Activated CD8-positive, alpha-beta T cell treated with anti-CD3 and anti-CD28 coated beads for 36 hours (primary cell): ENCODE data around the gene OCRL. TPM values are rescaled to one million over a fixed set of nuclear protein-coding genes. Genes with fewer than 3 reads are reported as not detected.

ENCODE experiments used
- ATAC-seq: fragments of 200-7000 bp; cut with Tn5 transposase; one replicate; pipeline ENCODE4 v1.10.0; 2021; ENCODE audit warnings: mild to moderate bottlenecking, moderate library complexity
- CTCF ChIA-PET: fragments of 350-600 bp; sonication (Branson Sonifier 250); formaldehyde crosslinking; loops from one replicate; lab custom pipeline; 2021; ENCODE audit warnings: antibody characterized with exemption; lab: Charles Lee
- POLR2A ChIA-PET: fragments of 350-600 bp; sonication (Branson Sonifier 250); formaldehyde crosslinking; loops from one replicate; lab custom pipeline; 2021; ENCODE audit warnings: antibody characterized with exemption; lab: Charles Lee
- DNase-seq: peaks from one replicate; pipeline ENCODE4 v3.0.0-alpha.2; 2020
- H3K27ac Mint-ChIP-seq: one replicate; pipeline ENCODE4 v1.8.0; 2021; ENCODE audit warnings: mild to moderate bottlenecking, mixed read lengths
- H3K27me3 Mint-ChIP-seq: one replicate; pipeline ENCODE4 v1.8.0; 2021; ENCODE audit warnings: mixed read lengths
- H3K36me3 Mint-ChIP-seq: one replicate; pipeline ENCODE4 v1.8.0; 2021; ENCODE audit warnings: low read depth, mixed read lengths
- H3K4me1 Mint-ChIP-seq: one replicate; pipeline ENCODE4 v1.8.0; 2021; ENCODE audit warnings: low read depth, mixed read lengths
- H3K4me3 Mint-ChIP-seq: one replicate; pipeline ENCODE4 v1.8.0; 2021; ENCODE audit warnings: mild to moderate bottlenecking, moderate library complexity, mixed read lengths
- H3K9me3 Mint-ChIP-seq: one replicate; pipeline ENCODE4 v1.8.0; 2021; ENCODE audit warnings: mixed read lengths
- intact Hi-C: fragments of 100-400 bp; cut with micrococcal nuclease; formaldehyde crosslinking; loops from one replicate; pipeline ENCODE4 v1.10.0; 2022
- total RNA-seq, 2 experiments: library from RNA; stranded (reverse); gene quantifications; one replicate each; pipeline ENCODE4 v1.2.3, GENCODE V29; 2021
- TF ChIP-seq, protein P1 (sequence below): fragments of 200-600 bp; IDR thresholded peaks from one replicate; pipeline ENCODE4 v1.8.0; 2022; ENCODE audit warnings: antibody characterized with exemption, mild to moderate bottlenecking

The OCRL gene
- total RNA-seq, 2 experiments from 2014 or later = 2.0 to 2.2 TPM

DNA sequence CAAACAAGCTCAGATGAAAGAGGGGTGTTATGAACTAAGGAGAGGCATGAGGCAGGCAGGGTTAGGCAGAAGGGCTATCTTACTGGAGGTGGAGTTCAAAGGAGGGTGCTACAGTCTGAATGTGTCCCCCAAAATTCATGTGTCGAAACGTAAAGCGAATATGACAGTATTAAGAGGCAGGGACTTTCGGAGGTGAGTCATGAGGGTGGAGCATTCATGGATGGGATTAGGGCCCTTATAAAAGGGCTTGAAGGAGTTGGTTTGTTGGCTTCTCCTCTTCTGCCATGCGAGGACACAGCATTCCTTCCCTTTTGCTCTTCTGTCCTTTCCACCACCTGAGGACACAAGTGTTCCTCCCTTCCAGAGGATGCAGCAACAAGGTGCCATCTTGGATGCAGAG lies 91.8 kb downstream of the OCRL start:
- H3K4me1 Mint-ChIP-seq = no peaks in the 10 kb centered on the region
- H3K36me3 Mint-ChIP-seq = no peaks in the 10 kb centered on the region
- H3K9me3 Mint-ChIP-seq = no peaks in the 10 kb centered on the region
- ATAC-seq (no peak), DNase-seq (no peak)
- TF ChIP-seq, protein P1, sequence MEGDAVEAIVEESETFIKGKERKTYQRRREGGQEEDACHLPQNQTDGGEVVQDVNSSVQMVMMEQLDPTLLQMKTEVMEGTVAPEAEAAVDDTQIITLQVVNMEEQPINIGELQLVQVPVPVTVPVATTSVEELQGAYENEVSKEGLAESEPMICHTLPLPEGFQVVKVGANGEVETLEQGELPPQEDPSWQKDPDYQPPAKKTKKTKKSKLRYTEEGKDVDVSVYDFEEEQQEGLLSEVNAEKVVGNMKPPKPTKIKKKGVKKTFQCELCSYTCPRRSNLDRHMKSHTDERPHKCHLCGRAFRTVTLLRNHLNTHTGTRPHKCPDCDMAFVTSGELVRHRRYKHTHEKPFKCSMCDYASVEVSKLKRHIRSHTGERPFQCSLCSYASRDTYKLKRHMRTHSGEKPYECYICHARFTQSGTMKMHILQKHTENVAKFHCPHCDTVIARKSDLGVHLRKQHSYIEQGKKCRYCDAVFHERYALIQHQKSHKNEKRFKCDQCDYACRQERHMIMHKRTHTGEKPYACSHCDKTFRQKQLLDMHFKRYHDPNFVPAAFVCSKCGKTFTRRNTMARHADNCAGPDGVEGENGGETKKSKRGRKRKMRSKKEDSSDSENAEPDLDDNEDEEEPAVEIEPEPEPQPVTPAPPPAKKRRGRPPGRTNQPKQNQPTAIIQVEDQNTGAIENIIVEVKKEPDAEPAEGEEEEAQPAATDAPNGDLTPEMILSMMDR = no peak
- intact Hi-C loops = loop anchor here (10.0 kb wide), 2 partner anchors 93 to 193 kb away; no protein-coding TSS in a partner anchor
- no peak overlapping the region for H3K4me3 Mint-ChIP-seq
- ChIA-PET POLR2A (no interaction called here), CTCF (no interaction called here)
- H3K27ac Mint-ChIP-seq = no peak overlapping the region
- no peaks in the 10 kb centered on the region for H3K27me3 Mint-ChIP-seq

DNA sequence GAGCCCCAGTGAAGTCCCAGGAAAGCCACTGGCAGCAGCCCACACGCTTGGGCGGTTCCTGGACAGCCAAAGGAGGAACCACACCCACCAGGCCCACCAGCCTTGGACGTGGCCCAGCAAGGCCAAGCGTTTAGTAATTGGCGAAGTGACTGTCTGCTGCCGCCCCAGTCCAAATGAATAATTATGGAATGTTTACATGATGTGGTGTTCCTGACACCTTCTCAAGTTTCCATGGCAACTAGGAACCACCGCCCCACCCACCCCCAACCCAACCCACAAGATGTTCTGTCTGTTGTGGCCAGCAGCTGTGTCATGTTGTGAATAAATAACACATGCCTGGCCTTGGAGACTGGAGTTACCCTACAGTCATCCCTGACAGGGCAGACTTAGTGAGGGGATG lies 92.4 kb downstream of the OCRL start:
- Mint-ChIP-seq H3K27me3 (no peaks in the 10 kb centered on the region), H3K9me3 (no peaks in the 10 kb centered on the region), H3K36me3 (no peaks in the 10 kb centered on the region), H3K4me1 (peaks cover 1% of the 10 kb centered on the region), H3K27ac (no peak overlapping the region), H3K4me3 (no peak overlapping the region)
- DNase-seq (no peak), ATAC-seq (no peak)
- intact Hi-C loops = loop anchor here (10.0 kb wide), 2 partner anchors 92 to 192 kb away; no protein-coding TSS in a partner anchor
- ChIA-PET CTCF (no interaction called here), POLR2A (interaction anchor here (0.7 kb wide), 1 partner anchor 296 kb away, joined by 3 read pairs; no protein-coding TSS in a partner anchor)
- TF ChIP-seq, protein P1 = no peak

DNA sequence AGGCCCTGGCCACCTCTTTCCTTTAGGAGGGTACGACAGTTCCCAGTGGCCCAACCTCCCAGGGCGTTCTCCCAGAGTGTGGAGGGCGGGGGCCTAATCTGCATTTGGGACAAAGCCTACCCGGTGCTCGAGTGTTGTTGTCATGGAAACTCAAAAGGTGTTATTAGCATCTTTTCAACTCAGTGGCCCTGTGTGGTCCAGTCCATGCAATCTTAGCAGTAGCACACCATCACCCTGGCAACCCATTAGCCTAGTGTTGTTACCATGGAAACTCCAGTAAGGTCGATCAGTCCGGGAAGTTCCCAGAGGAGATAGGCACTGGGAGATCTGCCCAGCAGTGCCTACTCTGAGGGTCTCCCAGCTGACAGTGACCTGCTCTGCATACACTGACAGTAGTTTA lies 94.5 kb downstream of the OCRL start:
- Mint-ChIP-seq H3K4me1 (peaks cover 2% of the 10 kb centered on the region), H3K27me3 (no peaks in the 10 kb centered on the region), H3K27ac (no peak overlapping the region), H3K36me3 (no peaks in the 10 kb centered on the region), H3K4me3 (no peak overlapping the region), H3K9me3 (no peaks in the 10 kb centered on the region)
- intact Hi-C loops = loop anchor here (10.0 kb wide), 2 partner anchors 90 to 190 kb away; no protein-coding TSS in a partner anchor
- ATAC-seq (no peak), DNase-seq (no peak)
- ChIA-PET CTCF (interaction anchor here (1.6 kb wide), 1 partner anchor 91 kb away, joined by 4 read pairs; no protein-coding TSS in a partner anchor), POLR2A (no interaction called here)
- TF ChIP-seq, protein P1 = no peak

DNA sequence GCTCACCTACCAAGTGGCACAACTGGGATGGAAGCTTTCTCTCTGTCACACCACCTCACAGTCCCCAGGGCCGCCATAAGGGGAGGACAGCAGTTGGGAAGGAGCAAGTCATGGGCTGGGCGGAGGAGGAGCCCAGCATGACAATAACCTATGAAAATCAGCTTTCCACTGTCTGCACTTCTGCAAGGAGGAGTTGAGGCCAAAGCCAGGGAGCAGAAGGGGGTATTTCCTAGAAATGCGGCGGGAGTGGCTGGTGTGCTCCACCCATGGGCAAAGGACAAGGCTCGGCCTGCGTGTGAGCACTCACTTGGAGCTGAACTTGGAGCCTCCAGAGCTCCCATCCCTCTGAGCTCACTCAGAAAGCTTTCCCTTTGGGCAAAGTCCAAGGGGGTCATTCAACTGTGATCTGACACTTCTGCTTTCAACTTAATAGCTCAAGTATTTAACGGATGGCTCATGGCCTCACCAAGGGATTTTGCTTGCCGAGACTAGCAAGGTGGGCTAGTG lies 96.2 kb downstream of the OCRL start:
- CTCF ChIA-PET = interaction anchor here (0.6 to 7.1 kb wide), 10 partner anchors 11 to 499 kb away, joined by 3 to 57 read pairs (median 4); partner anchors contain the start of gene APLN
- H3K4me3 Mint-ChIP-seq = no peak overlapping the region
- no peaks in the 10 kb centered on the region for H3K36me3 Mint-ChIP-seq
- TF ChIP-seq, protein P1 = no peak
- H3K27ac Mint-ChIP-seq = no peak overlapping the region
- intact Hi-C loops = loop anchor here (10.0 kb wide), 2 partner anchors 89 to 189 kb away; no protein-coding TSS in a partner anchor
- no peak for DNase-seq
- peaks cover 2% of the 10 kb centered on the region for H3K4me1 Mint-ChIP-seq
- no peak for ATAC-seq
- POLR2A ChIA-PET = interaction anchor here (1.0 to 1.2 kb wide), 2 partner anchors 9 to 425 kb away, joined by 3 read pairs; no protein-coding TSS in a partner anchor
- H3K27me3 Mint-ChIP-seq = no peaks in the 10 kb centered on the region
- no peaks in the 10 kb centered on the region for H3K9me3 Mint-ChIP-seq
